Osteocyte (in vitro differentiated cells): ENCODE results near the gene SLC4A2. TPM values are rescaled to one million over a fixed set of nuclear protein-coding genes. Genes with fewer than 3 reads are reported as not detected.

Experiments used
- DNase-seq: peaks from one replicate; pipeline ENCODE4 v3.0.0; 2021; ENCODE audit warnings: mixed read lengths; ENCODE audit not compliant: unreplicated experiment; ENCODE audit errors: extremely low spot score
- H3K27ac Mint-ChIP-seq: one replicate; pipeline ENCODE4 v1.8.0; 2021; ENCODE audit warnings: mild to moderate bottlenecking, mixed read lengths; ENCODE audit not compliant: unreplicated experiment
- H3K27me3 Mint-ChIP-seq: one replicate; pipeline ENCODE4 v1.8.0; 2021; ENCODE audit warnings: mixed read lengths; ENCODE audit not compliant: unreplicated experiment
- H3K36me3 Mint-ChIP-seq: one replicate; pipeline ENCODE4 v1.8.0; 2021; ENCODE audit warnings: mixed read lengths; ENCODE audit not compliant: unreplicated experiment
- H3K4me1 Mint-ChIP-seq: one replicate; pipeline ENCODE4 v1.8.0; 2021; ENCODE audit warnings: mixed read lengths; ENCODE audit not compliant: unreplicated experiment
- H3K4me3 Mint-ChIP-seq: one replicate; pipeline ENCODE4 v1.8.0; 2021; ENCODE audit warnings: mild to moderate bottlenecking, moderate library complexity, mixed read lengths; ENCODE audit not compliant: unreplicated experiment
- H3K9me3 Mint-ChIP-seq: one replicate; pipeline ENCODE4 v1.8.0; 2021; ENCODE audit warnings: mixed read lengths; ENCODE audit not compliant: unreplicated experiment
- CTCF ChIP-seq: fragments of 200-600 bp; sonication (generic); IDR thresholded peaks from 2 replicates; pipeline ENCODE4 v1.5.0; 2021; ENCODE audit warnings: antibody characterized with exemption, mild to moderate bottlenecking, moderate library complexity
- total RNA-seq: library from RNA; stranded (reverse); gene quantifications from 2 replicates; pipeline ENCODE4 v1.2.1, GENCODE V29; 2021

Gene SLC4A2
- total RNA-seq, 1 donor from 2014 or later = 289 TPM

- Mint-ChIP-seq H3K27me3 (no peaks in the 10 kb centered on the region), H3K9me3 (no peaks in the 10 kb centered on the region), H3K27ac (no peak overlapping the region), H3K4me3 (no peak overlapping the region), H3K36me3 (peaks cover 25% of the 10 kb centered on the region), H3K4me1 (peaks cover 7% of the 10 kb centered on the region)
- no peak for TF ChIP-seq CTCF
- no peak for DNase-seq
These were observed 11.2 kb downstream of the SLC4A2 start for GRCh38 chr7:151070574-151070960.

- Mint-ChIP-seq H3K27ac (no peak overlapping the region), H3K36me3 (peaks cover 30% of the 10 kb centered on the region), H3K4me1 (peaks cover 7% of the 10 kb centered on the region), H3K9me3 (no peaks in the 10 kb centered on the region), H3K27me3 (no peaks in the 10 kb centered on the region), H3K4me3 (no peak overlapping the region)
- no peak for DNase-seq
- TF ChIP-seq CTCF = no peak
These were observed 11.9 kb downstream of the SLC4A2 start for GRCh38 chr7:151071032-151071866.

GRCh38 chr7:151073990-151074389 is 14.6 kb downstream of the SLC4A2 start:
- H3K4me3 Mint-ChIP-seq = no peak overlapping the region
- H3K4me1 Mint-ChIP-seq = peaks cover 13% of the 10 kb centered on the region
- no peak for TF ChIP-seq CTCF
- H3K36me3 Mint-ChIP-seq = peaks cover 25% of the 10 kb centered on the region
- no peaks in the 10 kb centered on the region for H3K9me3 Mint-ChIP-seq
- H3K27me3 Mint-ChIP-seq = no peaks in the 10 kb centered on the region
- DNase-seq = no peak
- H3K27ac Mint-ChIP-seq = no peak overlapping the region

- Mint-ChIP-seq H3K27ac (peak overlapping the region; percentile 31), H3K27me3 (no peaks in the 10 kb centered on the region), H3K9me3 (no peaks in the 10 kb centered on the region), H3K4me1 (peaks cover 24% of the 10 kb centered on the region), H3K4me3 (no peak overlapping the region), H3K36me3 (peaks cover 21% of the 10 kb centered on the region)
- no peak for DNase-seq
- no peak for TF ChIP-seq CTCF
These were observed 15.7 kb downstream of the SLC4A2 start for GRCh38 chr7:151074817-151075661.

GRCh38 chr7:151075662-151075971 is 16.2 kb downstream of the SLC4A2 start:
- DNase-seq = no peak
- Mint-ChIP-seq H3K9me3 (no peaks in the 10 kb centered on the region), H3K4me1 (peaks cover 24% of the 10 kb centered on the region), H3K4me3 (no peak overlapping the region), H3K36me3 (peaks cover 21% of the 10 kb centered on the region), H3K27me3 (no peaks in the 10 kb centered on the region), H3K27ac (no peak overlapping the region)
- no peak for TF ChIP-seq CTCF
